SH-SY5Y (cell line): ENCODE measurements around the gene KRTAP5-5.
A peak's percentile ranks its signal among the peaks of the same experiment; 100 is the strongest.

Experiments
- GATA2 ChIP-seq: IDR thresholded peaks from 2 replicates; pipeline ENCODE4 v1.6.1; 2011; ENCODE audit warnings: mild to moderate bottlenecking, low read depth, low read length
- GATA3 ChIP-seq: IDR thresholded peaks from 2 replicates; pipeline ENCODE4 v1.6.1; 2011; ENCODE audit warnings: low read depth, mild to moderate bottlenecking, low read length, moderate library complexity

KRTAP5-5 gene

DNA sequence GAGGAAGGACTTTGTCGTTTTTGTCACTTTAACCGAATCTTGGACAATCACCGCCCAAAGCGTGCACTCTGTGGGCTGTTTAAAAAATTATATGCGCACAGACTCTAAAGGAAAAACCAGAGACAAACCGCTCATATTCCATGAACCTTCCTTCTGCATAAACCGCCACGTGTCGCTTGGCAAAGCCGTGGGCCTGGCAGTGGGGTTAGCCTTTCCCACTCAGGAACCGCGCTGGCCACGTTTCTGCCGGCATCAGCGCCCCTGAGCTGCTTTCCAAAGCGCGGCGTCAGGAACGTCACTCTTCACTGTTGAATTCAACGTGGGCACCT, 22.8 kb downstream of the KRTAP5-5 start:
- TF ChIP-seq GATA2 (no peak), GATA3 (no peak)

DNA sequence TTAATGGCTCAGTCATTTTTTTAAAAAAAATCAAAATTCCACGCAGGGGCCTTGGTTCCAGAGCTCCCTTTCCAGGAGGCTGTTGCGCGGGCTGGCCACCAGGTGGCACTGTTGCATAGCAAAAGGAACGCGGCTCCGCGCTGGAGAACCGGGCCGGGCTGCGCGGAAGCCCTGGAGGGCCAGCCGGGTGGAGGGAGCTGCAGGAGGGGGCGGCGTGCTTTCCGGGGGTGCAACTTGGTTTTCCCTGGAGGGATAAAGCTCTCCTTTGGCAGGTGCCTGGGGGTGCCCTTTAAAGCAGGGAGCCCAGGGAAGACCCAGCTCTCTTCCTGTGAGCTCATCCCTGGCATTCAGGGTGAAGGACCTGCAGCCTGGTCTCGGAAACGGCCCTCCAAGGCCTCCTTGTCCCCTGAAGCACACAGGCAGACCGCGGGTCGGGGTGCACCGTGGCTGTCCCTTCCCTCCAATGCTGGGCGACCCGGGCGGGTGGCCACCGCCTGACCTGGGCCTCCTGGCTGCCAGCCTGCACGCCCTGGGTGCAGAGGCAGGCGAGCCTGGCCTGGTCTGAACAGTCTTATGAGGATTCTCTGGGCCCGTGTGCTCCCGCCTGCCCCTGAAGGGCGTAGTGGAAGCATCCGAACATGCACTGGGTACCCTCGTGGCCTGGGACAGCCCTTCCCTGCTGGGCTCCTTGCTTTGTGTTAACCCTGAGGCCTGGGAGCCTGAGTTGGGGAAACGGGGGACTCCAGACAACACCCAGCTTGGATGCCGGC, 23.4 kb downstream of the KRTAP5-5 start:
- TF ChIP-seq GATA2 = no peak
- TF ChIP-seq GATA3 = no peak

DNA sequence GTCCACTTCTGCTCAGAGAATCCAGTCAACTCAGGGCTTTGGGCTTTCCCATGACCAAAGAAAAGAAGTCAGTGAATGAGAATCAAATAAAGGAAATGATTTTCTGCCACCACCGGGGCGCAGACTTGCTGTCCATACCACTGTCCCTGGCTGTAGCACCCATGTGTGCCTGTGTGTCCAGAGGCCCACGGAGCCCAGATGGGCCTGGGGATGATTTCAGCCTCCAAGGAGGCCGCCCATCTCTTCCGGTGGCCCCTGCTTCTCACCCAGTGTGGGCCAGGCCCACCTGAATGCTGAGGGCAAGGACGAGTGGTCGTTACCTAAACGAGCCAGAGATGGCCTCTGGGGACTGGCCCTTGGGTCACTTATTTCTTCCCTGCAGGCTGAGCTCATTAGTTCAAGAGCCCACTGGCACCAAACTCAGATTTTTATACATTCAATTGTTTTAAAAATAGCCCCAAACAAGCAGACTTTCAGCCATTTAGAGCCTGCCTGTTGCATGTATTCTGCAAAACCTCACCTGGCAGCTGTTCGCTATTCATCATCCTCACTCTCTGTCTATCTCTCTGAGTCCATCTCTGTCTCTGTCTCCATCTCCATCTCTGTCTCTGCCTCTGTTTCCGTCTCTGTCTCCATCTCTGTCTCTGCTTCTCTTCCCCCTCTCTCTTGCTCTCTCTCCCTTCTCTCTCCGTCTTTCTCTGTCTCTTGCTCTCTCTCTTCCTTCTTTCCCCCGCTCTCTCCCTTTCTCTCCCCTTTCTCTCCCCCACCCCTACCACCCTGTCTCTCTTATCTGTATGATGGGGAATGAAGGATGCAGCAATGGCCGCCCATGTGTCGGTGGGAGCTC, 24.2 kb downstream of the KRTAP5-5 start:
- no peak for TF ChIP-seq GATA2

DNA sequence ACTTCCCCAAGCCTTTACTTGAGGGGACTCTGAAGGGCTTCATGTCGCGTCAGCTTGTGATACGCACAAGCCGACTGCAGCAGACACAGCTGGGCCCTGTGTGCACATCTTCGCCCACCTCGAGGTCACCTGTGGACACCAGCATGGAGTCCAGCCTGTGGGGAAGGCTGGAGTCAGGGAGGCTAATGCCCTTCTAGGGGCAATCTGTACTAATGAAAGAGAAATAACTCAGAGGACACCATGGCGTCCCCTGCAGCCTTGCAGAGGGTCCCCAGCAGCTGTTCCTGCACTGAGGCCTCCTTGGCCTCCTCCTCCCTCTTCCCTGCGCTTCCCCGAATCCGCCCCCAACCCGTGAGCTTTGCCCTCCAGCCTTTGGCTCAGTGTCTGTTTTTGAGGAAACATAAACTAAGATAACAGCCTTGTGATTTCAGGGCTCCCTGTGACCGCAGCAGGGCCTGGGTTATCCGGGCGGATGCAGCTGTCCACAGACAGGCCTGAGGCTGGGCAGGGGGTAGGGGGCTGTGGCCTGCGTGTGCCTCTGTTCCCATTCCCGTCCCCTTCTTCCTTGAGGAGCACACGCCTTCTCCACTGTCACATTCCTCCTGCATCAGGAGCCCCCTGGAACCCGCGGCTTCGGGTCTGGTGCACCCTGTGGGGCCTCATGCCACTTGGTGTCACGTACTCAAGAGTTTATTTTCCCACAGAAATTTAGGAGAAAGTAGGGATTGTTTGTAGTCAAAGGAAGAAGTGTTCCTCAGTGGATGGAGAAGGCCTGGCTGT, 25.0 kb downstream of the KRTAP5-5 start:
- no peak for TF ChIP-seq GATA3
- no peak for TF ChIP-seq GATA2

DNA sequence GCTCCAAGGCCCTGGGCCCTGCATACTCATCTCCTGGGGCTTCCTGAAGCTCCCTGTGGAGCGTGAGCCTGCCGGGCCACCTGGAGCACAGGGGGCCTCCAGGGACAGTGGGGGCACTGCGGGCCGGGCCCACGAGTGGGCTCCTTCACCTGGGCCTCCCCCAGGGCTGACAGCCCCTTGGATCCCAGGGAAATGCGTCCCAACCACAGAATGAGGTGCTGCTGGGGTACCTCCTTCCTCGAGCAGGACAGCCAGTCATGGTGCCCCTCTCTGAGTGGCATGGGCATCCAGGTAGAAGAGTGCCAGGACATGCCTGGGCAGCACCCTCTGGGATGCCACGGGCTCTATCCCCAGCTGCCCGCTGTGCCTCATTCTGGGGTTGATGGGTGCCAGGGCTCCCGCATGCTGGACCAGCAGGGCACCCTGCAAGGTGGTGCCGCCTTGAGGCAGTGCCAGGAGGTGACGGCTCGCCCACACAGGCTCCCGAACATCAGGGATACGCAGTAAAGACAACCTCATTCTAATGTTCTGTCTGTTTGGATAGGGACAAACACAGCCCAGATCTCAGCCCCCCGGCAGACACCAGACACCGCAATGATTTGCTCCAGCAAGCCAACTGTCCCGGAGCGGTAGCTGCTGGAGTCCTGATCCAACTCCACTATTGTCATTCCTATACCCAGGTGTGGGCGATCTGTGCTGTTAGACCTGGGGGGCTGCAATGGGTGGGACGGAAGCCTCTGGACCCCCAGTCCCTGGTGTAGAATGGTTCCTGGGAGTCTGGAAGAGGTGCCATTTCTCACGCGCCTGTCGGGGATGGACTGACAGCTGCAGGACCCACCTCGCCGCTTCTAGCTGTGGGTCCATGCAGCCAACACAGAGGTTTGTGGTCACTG, 25.8 kb downstream of the KRTAP5-5 start:
- no peak for TF ChIP-seq GATA2
- TF ChIP-seq GATA3 = no peak

DNA sequence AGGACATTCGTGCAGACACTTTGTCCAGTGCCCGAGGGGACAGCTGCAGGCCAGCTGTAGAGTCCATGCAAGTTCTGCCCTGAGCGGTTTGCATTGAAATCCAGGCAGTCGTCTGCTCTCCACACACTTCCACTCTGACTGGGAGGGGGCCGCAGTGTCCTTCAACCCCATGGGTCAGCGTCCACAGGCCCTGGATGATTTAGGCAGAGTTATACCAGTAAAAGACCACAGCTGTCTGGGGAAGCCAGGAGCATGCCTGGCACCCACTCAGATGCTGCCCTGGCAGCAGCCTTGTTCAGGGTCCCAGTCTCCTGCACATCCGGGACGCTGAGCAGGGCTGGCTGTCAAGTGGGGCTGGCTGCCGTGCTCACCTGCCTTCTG, 26.5 kb downstream of the KRTAP5-5 start:
- no peak for TF ChIP-seq GATA3
- no peak for TF ChIP-seq GATA2

DNA sequence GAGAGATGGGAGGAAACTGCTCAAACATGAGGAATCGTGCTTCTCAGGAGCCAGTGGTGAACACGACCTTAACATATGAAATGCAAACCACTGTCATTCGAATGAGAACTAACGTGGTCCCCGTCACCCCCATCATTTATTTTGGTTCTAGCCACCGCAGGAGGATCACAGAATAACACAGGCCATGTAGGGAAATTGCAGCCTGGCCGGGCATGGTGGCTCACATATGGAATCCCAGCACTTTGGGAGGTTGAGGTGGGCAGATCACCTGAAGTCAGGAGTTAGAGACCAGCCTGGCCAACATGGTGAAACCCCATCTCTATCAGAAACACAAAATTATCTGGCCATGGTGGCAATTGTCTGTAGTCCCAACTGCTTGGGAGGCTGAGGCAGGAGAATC, 27.1 kb downstream of the KRTAP5-5 start:
- TF ChIP-seq GATA2 (no peak), GATA3 (no peak)

DNA sequence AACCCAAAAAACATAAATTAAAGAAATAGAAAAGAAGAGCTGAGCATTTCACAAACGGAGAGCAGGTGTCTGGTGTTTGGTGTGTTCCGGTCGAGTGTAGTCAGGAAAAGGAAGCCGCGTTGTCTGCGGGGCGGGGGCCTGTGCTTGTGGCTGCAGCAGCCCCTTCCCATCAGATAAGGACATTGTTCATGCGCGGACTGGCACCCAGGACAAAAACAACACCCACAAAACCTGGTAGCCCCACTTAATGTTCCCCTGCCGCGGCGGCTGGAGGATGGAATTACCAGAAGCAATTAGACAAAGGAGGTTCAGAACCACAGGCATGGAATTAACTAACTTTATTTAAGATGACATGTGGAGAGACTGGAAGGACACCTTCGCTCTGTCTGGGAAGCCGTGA, 29.9 kb downstream of the KRTAP5-5 start:
- TF ChIP-seq GATA2 (peak; percentile 27; the same call in 1 of the 2 replicates), GATA3 (no peak)

DNA sequence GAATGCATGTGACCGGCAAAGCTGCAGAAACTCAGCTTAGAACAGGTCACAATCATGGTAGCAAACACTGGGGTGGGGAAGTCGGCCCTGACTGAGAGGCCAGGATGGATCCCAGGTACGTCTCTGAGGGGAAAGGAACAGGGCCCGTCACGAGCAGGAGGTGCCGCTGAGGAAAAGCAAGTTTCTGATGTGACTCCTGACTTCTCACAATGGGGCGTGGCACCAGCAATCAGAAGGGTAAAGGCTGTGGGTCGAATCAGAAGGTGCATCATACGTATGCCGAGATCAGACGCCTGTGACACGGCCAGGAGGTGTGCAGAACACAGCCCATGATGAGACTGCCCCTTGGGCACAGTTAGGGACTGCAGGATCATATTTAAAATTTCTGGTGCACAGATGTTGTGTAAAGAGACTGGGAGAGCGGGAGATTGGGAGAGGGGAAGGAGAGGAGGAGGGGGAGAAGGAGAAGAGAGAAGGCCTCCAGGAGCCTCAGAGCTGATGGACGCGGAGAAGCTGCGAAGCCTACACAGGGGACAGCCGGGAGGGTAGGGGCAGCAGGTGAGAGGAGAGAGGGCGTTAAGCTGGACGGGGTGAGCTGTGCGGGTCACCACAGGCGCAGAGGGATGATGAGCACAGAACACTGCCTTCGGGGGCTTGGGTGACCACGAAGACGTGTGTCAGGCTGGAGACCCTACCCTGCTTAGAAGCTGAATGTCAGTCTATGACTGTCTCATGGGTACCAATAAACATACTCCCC, 30.7 kb downstream of the KRTAP5-5 start:
- TF ChIP-seq GATA2 (no peak), GATA3 (no peak)

DNA sequence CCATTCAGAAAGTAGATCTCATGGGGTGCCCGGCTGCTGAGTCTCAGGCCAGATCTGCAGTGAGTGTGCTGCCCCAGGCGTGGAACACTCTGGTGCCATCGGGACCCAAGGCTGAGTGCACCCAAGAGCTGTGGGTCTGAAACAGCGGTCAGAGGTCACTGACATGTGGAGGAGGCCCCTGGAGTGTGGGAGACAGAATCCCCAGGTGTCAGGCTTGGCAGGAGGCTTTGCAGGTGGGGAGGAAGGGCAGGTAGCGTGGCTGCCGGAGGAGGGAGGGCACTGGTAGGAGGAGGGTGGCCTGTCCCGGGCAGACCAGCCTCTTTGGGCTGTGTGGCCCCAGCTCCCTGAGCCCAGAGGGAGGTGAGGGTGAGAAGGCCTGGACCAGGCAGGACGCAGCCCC, 35.7 kb downstream of the KRTAP5-5 start:
- no peak for TF ChIP-seq GATA2
- no peak for TF ChIP-seq GATA3

DNA sequence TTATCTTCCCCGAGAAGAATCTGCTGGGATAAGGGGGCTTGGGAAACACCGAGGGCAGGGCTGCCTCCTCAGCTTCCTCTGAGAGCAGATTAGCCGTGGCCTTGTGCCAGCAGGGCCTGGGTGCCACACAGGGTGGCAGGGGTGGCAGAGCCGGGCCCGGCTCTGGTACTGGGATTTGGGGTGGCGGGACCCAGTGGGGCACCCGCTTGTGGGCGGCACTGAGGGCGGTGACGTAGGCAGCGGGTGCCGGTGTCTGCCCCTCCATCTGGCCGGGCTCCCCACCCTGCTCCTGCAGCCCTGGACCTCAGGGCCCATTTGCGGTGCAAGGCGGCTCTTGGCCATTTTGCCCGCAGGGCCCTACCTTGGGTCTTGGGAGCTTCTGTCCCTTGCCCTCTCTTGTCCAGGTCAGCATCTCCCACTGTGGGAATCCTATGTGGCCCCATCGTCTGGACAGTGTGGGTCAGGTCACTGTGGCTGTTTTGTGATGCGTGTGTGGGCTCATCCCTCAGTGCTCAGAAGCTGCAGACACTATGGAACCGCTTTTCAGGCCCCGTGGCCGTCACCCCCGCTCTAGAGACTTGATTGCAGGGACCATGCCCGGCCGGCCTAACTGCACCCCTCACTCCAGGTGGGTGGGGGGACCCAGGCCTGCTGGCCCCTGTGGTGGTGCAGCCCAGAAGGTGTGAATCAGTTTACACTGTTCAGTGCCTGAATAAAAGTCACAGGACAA, 37.7 kb downstream of the KRTAP5-5 start:
- no peak for TF ChIP-seq GATA3
- no peak for TF ChIP-seq GATA2

DNA sequence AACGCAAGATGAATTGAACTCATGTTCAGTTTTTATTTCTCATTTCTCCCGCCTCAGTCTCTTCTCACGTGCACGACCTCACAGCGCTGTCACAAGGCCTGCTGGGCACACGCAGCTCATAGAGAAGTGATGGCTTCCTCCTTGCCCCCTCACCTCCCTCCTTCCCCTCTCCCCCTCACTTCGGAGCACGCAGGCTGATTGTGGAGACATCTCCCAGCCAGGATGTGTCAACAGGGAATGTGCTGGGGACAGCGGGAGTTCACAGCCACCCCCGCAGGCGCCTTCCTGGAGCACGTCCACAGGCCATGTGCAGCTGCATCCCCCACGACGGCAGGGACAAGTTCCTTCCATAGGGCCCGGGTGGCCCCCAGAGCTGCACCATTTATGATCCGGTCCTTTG, 38.3 kb downstream of the KRTAP5-5 start:
- TF ChIP-seq GATA3 (no peak), GATA2 (no peak)

DNA sequence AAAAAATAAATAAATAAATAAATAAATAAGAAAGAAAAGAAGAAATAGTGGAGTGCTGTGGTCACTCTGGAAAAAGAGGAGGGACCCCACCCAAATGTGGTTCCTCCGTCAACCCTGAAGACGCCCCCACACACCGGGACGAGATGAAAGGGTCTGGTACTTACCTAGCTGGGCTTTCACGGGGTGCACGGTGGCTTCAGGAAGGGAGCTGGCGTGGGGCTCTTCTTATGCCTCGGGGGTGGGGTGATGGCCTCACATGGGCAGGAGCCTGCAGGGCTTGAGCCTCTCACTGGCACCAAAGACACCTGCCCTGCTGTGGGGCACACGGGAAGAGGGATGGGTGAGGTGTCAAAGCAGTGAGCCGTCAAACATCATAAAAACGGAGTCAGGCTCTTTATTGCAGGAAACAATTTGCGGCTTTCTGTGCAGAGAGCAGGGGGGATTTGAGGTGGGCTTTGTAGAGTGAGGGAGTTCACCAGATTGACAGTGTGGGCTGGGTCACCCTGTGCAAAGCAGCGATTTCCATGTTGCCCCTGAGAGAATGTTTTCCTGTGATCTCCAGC, 39.4 kb downstream of the KRTAP5-5 start:
- no peak for TF ChIP-seq GATA2
- TF ChIP-seq GATA3 = no peak
